Thyroid gland (tissue), 4 donors: Measurements from ENCODE around the gene CHST4.
"Not testable (repeated sequence)": the region's sequence is repeated elsewhere in the genome, so short reads cannot be mapped to it uniquely, and the experiment has no call there.

Source experiments
- POLR2A ChIP-seq, 2 donors: fragments of 450-650 bp; IDR thresholded peaks; one replicate each; pipeline ENCODE4 v1.6.1; 2017; ENCODE audit warnings: antibody characterized with exemption in 2 of 2, mild to moderate bottlenecking in 2 of 2, moderate library complexity in 1 of 2
- TF ChIP-seq, protein P1 (sequence below), 6 experiments: fragments of 200-600 bp in 3 of 6; fragments of 450-650 bp in 3 of 6; sonication (generic) in 3 of 6; IDR thresholded peaks; one replicate each; pipeline ENCODE4 v1.5.1; 2016 to 2019; ENCODE audit warnings: antibody characterized with exemption in 6 of 6, mild to moderate bottlenecking in 2 of 6, inconsistent platforms in 1 of 6, moderate library complexity in 1 of 6

DNA sequence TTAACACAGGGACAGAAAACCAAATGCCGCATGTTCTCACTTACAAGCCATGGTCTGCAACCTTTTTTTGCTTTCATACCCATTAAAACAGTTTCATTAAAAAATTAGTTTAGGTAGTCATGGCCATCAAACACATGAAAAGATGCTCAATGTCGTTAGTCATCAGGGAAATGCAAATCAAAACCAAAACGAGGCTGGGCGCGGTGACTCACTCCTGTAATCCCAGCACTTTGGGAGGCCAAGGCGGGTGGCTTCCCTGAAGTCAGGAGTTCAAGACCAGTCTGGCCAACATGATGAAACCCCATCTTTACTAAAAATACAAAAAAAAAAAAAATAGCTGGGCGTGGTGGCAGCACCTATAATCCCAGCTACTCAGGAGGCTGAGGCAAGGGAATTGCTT, 22.2 kb upstream of the CHST4 start:
- TF ChIP-seq, protein P1, sequence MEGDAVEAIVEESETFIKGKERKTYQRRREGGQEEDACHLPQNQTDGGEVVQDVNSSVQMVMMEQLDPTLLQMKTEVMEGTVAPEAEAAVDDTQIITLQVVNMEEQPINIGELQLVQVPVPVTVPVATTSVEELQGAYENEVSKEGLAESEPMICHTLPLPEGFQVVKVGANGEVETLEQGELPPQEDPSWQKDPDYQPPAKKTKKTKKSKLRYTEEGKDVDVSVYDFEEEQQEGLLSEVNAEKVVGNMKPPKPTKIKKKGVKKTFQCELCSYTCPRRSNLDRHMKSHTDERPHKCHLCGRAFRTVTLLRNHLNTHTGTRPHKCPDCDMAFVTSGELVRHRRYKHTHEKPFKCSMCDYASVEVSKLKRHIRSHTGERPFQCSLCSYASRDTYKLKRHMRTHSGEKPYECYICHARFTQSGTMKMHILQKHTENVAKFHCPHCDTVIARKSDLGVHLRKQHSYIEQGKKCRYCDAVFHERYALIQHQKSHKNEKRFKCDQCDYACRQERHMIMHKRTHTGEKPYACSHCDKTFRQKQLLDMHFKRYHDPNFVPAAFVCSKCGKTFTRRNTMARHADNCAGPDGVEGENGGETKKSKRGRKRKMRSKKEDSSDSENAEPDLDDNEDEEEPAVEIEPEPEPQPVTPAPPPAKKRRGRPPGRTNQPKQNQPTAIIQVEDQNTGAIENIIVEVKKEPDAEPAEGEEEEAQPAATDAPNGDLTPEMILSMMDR (IDR thresholded peaks at IDR 0.05): not testable (repeated sequence)
- not testable (repeated sequence) for TF ChIP-seq POLR2A (IDR thresholded peaks at IDR 0.05)
